CD4-positive, alpha-beta T cell treated with Interleukin-1 beta for 1 hour (primary cell): ENCODE data around the gene PRIM2.
"Not testable (repeated sequence)": the region's sequence is repeated elsewhere in the genome, so short reads cannot be mapped to it uniquely, and the experiment has no call there.

Source experiments
- DNase-seq, 2 donors: peaks; one replicate each; pipeline ENCODE4 v3.0.0-alpha.2; 2020 to 2022

PRIM2 gene

GRCh38 chr6:57658526-57658925 lies 341.1 kb downstream of the PRIM2 start:
- not testable (repeated sequence) for DNase-seq

- DNase-seq, result not testable (repeated sequence)
Observed at GRCh38 chr6:57659794-57660193, 342.4 kb downstream of the PRIM2 start.

- DNase-seq, result not testable (repeated sequence)
Observed at GRCh38 chr6:57660940-57661339, 343.5 kb downstream of the PRIM2 start.

- DNase-seq, result not testable (repeated sequence)
Observed at GRCh38 chr6:57668108-57668507, 350.7 kb downstream of the PRIM2 start.

GRCh38 chr6:57671237-57671636 lies 353.8 kb downstream of the PRIM2 start:
- not testable (repeated sequence) for DNase-seq

- not testable (repeated sequence) for DNase-seq
Observed at GRCh38 chr6:57671937-57672627, 354.7 kb downstream of the PRIM2 start.

- not testable (repeated sequence) for DNase-seq
Observed at GRCh38 chr6:57673281-57673680, 355.9 kb downstream of the PRIM2 start.

- not testable (repeated sequence) for DNase-seq
Observed at GRCh38 chr6:57675386-57675785, 358.0 kb downstream of the PRIM2 start.

- DNase-seq, result not testable (repeated sequence)
Observed at GRCh38 chr6:57696382-57696781, 379.0 kb downstream of the PRIM2 start.
